Stomach smooth muscle (tissue), 2 donors: ENCODE measurements around the gene PCSK9.

Experiments
- H3K27ac ChIP-seq: one replicate; pipeline ENCODE4 v1.7.0; 2013; ENCODE audit warnings: mild to moderate bottlenecking, low read length, inconsistent platforms
- H3K27me3 ChIP-seq, 2 donors: one replicate each; pipeline ENCODE4 v1.7.0; 2013; ENCODE audit warnings: low read length in 2 of 2; ENCODE audit not compliant: insufficient read depth in 2 of 2, control insufficient read depth in 1 of 2
- H3K36me3 ChIP-seq, 2 donors: one replicate each; pipeline ENCODE4 v1.7.0; 2013; ENCODE audit warnings: low read length in 2 of 2; ENCODE audit not compliant: control insufficient read depth in 2 of 2, insufficient read depth in 2 of 2
- H3K4me1 ChIP-seq: one replicate; pipeline ENCODE4 v1.7.0; 2013; ENCODE audit warnings: low read length; ENCODE audit not compliant: control insufficient read depth, insufficient read depth
- H3K4me3 ChIP-seq, 2 donors: one replicate each; pipeline ENCODE4 v1.7.0; 2013; ENCODE audit warnings: low read length in 2 of 2
- H3K9ac ChIP-seq, 2 donors: one replicate each; pipeline ENCODE4 v1.7.0; 2013; ENCODE audit warnings: low read length in 2 of 2, mild to moderate bottlenecking in 1 of 2
- H3K9me3 ChIP-seq, 2 donors: one replicate each; pipeline ENCODE4 v1.7.0; 2013; ENCODE audit warnings: low read length in 2 of 2; ENCODE audit not compliant: control insufficient read depth in 2 of 2
- donor health status: healthy.
- donor health status: Pancreatic carcinoma.

Gene PCSK9

GRCh38 chr1:55043726-55044125 lies 4.4 kb downstream of the PCSK9 start:
- Histone ChIP-seq H3K27ac (no peak overlapping the region), H3K36me3 (no peaks in the 10 kb centered on the region), H3K27me3 (peaks cover 22 to 25% of the 10 kb centered on the region in 2 donors), H3K4me3 (no peak overlapping the region), H3K9ac (no peak overlapping the region), H3K4me1 (peaks cover 10% of the 10 kb centered on the region), H3K9me3 (no peaks in the 10 kb centered on the region)

GRCh38 chr1:55044617-55045397 lies 5.5 kb downstream of the PCSK9 start:
- Histone ChIP-seq H3K9me3 (no peaks in the 10 kb centered on the region), H3K36me3 (no peaks in the 10 kb centered on the region), H3K27ac (no peak overlapping the region)

DNA sequence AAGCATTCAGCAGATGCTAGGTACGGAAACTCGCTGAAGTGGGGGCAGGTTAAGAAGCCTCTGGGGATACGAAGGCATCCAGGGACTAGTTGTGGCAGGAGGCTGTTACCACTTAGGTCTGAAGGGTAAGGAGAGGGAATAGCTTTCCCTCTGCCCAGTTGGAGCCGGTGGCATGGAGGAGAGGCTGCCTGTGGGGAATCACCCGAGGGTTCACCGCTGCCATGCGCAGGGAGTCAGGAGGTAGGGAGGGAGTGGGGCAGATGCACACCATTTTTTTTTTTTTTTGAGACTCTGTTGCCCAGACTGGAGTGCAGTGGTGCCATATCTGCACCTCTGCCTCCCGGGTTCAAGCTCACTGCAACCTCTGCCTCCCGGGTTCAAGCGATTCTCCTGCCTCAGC lies 6.1 kb downstream of the PCSK9 start:
- Histone ChIP-seq H3K27me3 (peaks cover 7 to 9% of the 10 kb centered on the region in 2 donors), H3K36me3 (no peaks in the 10 kb centered on the region), H3K9ac (no peak overlapping the region), H3K4me3 (no peak overlapping the region), H3K4me1 (no peaks in the 10 kb centered on the region), H3K27ac (no peak overlapping the region), H3K9me3 (no peaks in the 10 kb centered on the region)

More at GRCh38 chr1:55044617-55045397, 5.5 kb downstream of the PCSK9 start:
- Histone ChIP-seq H3K4me1 (peaks cover 1% of the 10 kb centered on the region), H3K27me3 (peaks cover 12 to 16% of the 10 kb centered on the region in 2 donors), H3K9ac (no peak overlapping the region), H3K4me3 (no peak overlapping the region)

DNA sequence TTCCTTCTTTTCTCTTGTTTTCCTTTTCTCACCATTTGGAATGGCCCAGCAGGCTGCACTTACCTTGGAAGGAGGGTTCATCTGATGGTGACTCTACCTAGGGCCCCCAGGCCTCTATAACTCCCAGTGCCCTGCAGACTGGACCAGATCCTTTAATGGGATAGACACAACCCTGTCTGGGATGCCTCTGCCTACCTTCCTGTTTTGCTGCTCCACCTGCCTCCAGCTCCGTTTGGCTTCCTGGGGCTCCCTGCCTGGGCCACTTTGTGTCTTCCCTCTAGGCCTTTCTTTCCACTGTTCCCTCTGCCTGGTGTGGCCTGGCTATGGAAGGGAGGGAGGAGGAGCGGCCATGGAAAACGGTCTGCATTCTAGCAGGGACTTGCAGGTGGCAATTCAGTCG lies 7.5 kb downstream of the PCSK9 start:
- no peak overlapping the region for H3K4me3 ChIP-seq
- H3K27me3 ChIP-seq: no peaks in the 10 kb centered on the region
- no peaks in the 10 kb centered on the region for H3K4me1 ChIP-seq
- H3K36me3 ChIP-seq: no peaks in the 10 kb centered on the region
- no peak overlapping the region for H3K9ac ChIP-seq
- H3K27ac ChIP-seq: no peak overlapping the region
- no peaks in the 10 kb centered on the region for H3K9me3 ChIP-seq

- H3K9me3 ChIP-seq: no peaks in the 10 kb centered on the region
- H3K27ac ChIP-seq: no peak overlapping the region
- no peak overlapping the region for H3K9ac ChIP-seq
- no peak overlapping the region for H3K4me3 ChIP-seq
- no peaks in the 10 kb centered on the region for H3K27me3 ChIP-seq
- H3K36me3 ChIP-seq: no peaks in the 10 kb centered on the region
- H3K4me1 ChIP-seq: no peaks in the 10 kb centered on the region
These were observed 8.3 kb downstream of the PCSK9 start for GRCh38 chr1:55047611-55048010.

GRCh38 chr1:55048453-55049270 lies 9.3 kb downstream of the PCSK9 start:
- Histone ChIP-seq H3K9ac (no peak overlapping the region), H3K27me3 (no peaks in the 10 kb centered on the region), H3K4me3 (no peak overlapping the region), H3K27ac (no peak overlapping the region), H3K9me3 (no peaks in the 10 kb centered on the region), H3K4me1 (no peaks in the 10 kb centered on the region), H3K36me3 (no peaks in the 10 kb centered on the region)

- no peak overlapping the region for H3K27ac ChIP-seq
These were observed 10.0 kb downstream of the PCSK9 start for GRCh38 chr1:55049271-55049913.

GRCh38 chr1:55049914-55050278 lies 10.5 kb downstream of the PCSK9 start:
- Histone ChIP-seq H3K27ac (no peak overlapping the region), H3K27me3 (no peaks in the 10 kb centered on the region), H3K9me3 (no peaks in the 10 kb centered on the region), H3K9ac (no peak overlapping the region), H3K4me3 (no peak overlapping the region), H3K4me1 (no peaks in the 10 kb centered on the region), H3K36me3 (no peaks in the 10 kb centered on the region)

More at GRCh38 chr1:55049271-55049913, 10.0 kb downstream of the PCSK9 start:
- Histone ChIP-seq H3K36me3 (no peaks in the 10 kb centered on the region), H3K9ac (no peak overlapping the region), H3K27me3 (no peaks in the 10 kb centered on the region), H3K9me3 (no peaks in the 10 kb centered on the region), H3K4me1 (no peaks in the 10 kb centered on the region), H3K4me3 (no peak overlapping the region)

DNA sequence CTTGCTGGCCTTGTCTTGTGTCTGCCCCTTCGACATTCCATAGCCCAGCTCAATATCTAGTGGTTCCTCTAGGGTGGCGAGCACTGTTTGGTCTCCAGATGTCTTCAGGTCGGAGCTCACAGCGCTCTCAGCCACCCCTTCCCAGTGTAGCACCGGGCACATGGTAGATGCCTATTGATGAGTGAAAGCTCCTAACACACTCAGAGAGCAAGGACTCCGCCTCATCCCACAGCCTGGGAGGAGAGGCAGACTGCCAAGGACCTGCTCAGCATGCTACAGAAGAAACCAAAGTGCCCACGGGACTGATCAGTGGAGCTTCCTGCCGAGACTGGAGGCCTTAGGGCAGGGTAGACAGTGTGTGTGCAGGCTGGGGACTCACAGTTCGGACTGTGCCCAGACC lies 10.9 kb downstream of the PCSK9 start:
- no peak overlapping the region for H3K9ac ChIP-seq
- no peak overlapping the region for H3K27ac ChIP-seq
- H3K27me3 ChIP-seq: no peaks in the 10 kb centered on the region
- no peak overlapping the region for H3K4me3 ChIP-seq
- H3K4me1 ChIP-seq: no peaks in the 10 kb centered on the region
- no peaks in the 10 kb centered on the region for H3K9me3 ChIP-seq
- no peaks in the 10 kb centered on the region for H3K36me3 ChIP-seq

- no peaks in the 10 kb centered on the region for H3K36me3 ChIP-seq
- no peak overlapping the region for H3K9ac ChIP-seq
- no peak overlapping the region for H3K27ac ChIP-seq
- H3K27me3 ChIP-seq: no peaks in the 10 kb centered on the region
- H3K9me3 ChIP-seq: no peaks in the 10 kb centered on the region
- H3K4me1 ChIP-seq: no peaks in the 10 kb centered on the region
- no peak overlapping the region for H3K4me3 ChIP-seq
These were observed 11.8 kb downstream of the PCSK9 start for GRCh38 chr1:55051169-55051568.
